Aorta (tissue), 5 donors: ENCODE measurements around the gene DSCAML1. TPM values are rescaled to one million over a fixed set of nuclear protein-coding genes. Genes with fewer than 3 reads are reported as not detected.

Source experiments
- ATAC-seq: fragments of 200-7000 bp; cut with Tn5 transposase; one replicate; pipeline ENCODE4 v1.9.1; 2022; ENCODE audit warnings: moderate library complexity; ENCODE audit not compliant: low FRiP score
- DNase-seq, 2 donors: peaks; one replicate each; pipeline ENCODE4 v3.0.0-alpha.2; 2020
- H3K27ac ChIP-seq, 2 donors: one replicate each; pipeline ENCODE4 v1.5.1; 2013; ENCODE audit warnings: low read length in 2 of 2, mild to moderate bottlenecking in 2 of 2, moderate library complexity in 2 of 2, control low read depth in 1 of 2, inconsistent platforms in 1 of 2, low read depth in 1 of 2
- H3K27me3 ChIP-seq, 2 donors: one replicate each; pipeline ENCODE4 v1.6.1; 2013; ENCODE audit warnings: control low read depth in 1 of 2, low read length in 1 of 2, mild to moderate bottlenecking in 1 of 2, moderate library complexity in 1 of 2; ENCODE audit not compliant: insufficient read depth in 2 of 2, control insufficient read depth in 1 of 2
- H3K36me3 ChIP-seq, 2 donors: one replicate each; pipeline ENCODE4 v1.6.1; 2013; ENCODE audit warnings: control low read depth in 1 of 2, low read length in 1 of 2, mild to moderate bottlenecking in 1 of 2; ENCODE audit not compliant: insufficient read depth in 2 of 2, control insufficient read depth in 1 of 2
- H3K4me1 ChIP-seq, 2 donors: one replicate each; pipeline ENCODE4 v1.6.1; 2013; ENCODE audit warnings: low read length in 2 of 2, control low read depth in 1 of 2, mild to moderate bottlenecking in 1 of 2, moderate library complexity in 1 of 2; ENCODE audit not compliant: insufficient read depth in 2 of 2, control insufficient read depth in 1 of 2
- H3K4me3 ChIP-seq, 2 donors: one replicate each; pipeline ENCODE4 v1.5.1; 2013; ENCODE audit warnings: low read length in 2 of 2, control low read depth in 1 of 2, mild to moderate bottlenecking in 1 of 2
- H3K9me3 ChIP-seq: one replicate; pipeline ENCODE4 v1.6.1; 2013; ENCODE audit warnings: mild to moderate bottlenecking, low read length; ENCODE audit not compliant: control insufficient read depth
- WGBS, 2 donors: extraction: QIAGEN DNeasy Blood & Tissue Kit; methylation state at CpG; one replicate each; pipeline ENCODE4 v1.1.7; 2013; 5-methylcytosine and 5-hydroxymethylcytosine counted together
- intact Hi-C, 2 donors: fragments of 100-400 bp; cut with DNase I; formaldehyde crosslinking; loops; one replicate each; pipeline versions ENCODE4 v1.14.2 to v1.15.0; 2022
- polyA plus RNA-seq, 2 donors: library from polyadenylated mRNA; stranded (reverse); fragments of 200-250 nt; gene quantifications; one replicate each; pipeline ENCODE4 v1.2.3, GENCODE V29; 2013
- total RNA-seq, 2 donors: library from RNA; stranded (reverse); fragmentation: NEBNext Ultra II Directional; extraction: Animal tissue kit (Norgen Biotek cat#: 25700); gene quantifications; one replicate each; pipeline ENCODE4 v1.2.1, GENCODE V29; 2021
- donor health status: healthy with polysubstance abuse.
- donor health status: Bipolar disorder and iron deficiency.
- donor health status: DM: no; HTN: no; CAD: no.
- donor health status: DM: no; HTN: no; CAD: no.
- donor health status: DM: yes; HTN: yes; CAD: no.

Gene DSCAML1
- total and polyA plus RNA-seq, 4 donors, result 0.13 to 2.2 (median 0.58) TPM; not detected in 1

DNA sequence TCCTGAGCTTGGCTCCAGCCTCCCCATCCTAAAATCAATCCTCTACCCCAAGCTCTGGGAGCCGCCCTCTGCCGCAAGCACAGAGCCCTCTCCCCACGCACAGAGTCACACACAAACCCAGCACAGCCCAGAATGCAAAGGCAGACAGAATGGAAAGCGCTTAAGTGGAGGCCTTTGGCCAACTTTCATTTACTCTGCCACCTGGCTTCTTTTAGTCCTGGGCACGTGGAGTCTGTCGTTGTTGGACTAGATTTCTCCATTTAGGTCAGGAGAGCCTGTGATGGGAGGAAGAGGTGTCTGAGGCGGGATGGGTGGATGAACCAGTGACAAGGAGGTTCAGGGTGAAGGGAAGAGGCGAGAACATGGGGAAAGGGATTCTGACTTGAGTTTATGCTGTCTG lies 191.7 kb downstream of the DSCAML1 start:
- Histone ChIP-seq H3K27me3 (no peaks in the 10 kb centered on the region), H3K27ac (no peak overlapping the region), H3K4me3 (no peak overlapping the region), H3K4me1 (no peaks in the 10 kb centered on the region), H3K36me3 (no peaks in the 10 kb centered on the region), H3K9me3 (no peaks in the 10 kb centered on the region)
- intact Hi-C loops, result no loop called here
- 81 to 88% methylated on average over 8 of the region's 8 CpGs for WGBS, 2 donors
- ATAC-seq (no peak), DNase-seq (no peak)

DNA sequence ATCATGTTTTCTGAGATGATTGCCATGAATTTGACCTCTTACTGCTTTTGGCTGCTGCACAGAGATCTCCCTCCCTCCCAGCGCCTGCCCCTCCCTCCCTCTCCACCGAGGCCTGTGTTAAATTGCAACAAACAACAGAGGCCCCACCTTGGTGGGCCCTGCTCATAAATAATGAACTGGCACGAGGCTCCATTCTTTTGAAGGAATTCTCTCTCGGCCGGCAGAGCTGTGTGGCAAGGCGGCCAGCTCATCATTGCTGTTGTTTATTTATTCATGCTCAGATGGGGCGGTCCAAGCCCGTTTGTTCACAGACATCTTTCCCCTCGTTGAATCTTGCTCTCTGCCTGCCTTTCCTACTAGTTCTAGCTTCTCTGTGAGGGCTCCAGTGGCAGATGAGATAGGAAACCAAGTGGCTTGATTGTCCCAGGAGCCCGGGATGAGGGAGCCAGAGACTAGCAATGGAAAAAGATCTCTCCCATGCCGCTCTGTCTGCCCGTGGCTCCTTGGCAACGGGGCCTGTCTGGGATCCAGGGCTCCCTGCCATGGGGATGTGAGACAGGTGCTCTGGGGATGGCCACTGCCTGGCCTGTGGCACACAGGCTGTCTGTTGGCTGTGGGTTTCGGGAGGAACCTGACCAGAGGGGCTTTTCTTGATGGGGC lies 192.6 kb downstream of the DSCAML1 start:
- DNase-seq (no peak), ATAC-seq (no peak)
- Histone ChIP-seq H3K27me3 (no peaks in the 10 kb centered on the region), H3K4me1 (no peaks in the 10 kb centered on the region), H3K4me3 (no peak overlapping the region), H3K36me3 (no peaks in the 10 kb centered on the region), H3K27ac (no peak overlapping the region), H3K9me3 (no peaks in the 10 kb centered on the region)
- WGBS, 2 donors, result 22 to 29% methylated on average over 14 of the region's 14 CpGs
- intact Hi-C loops, result no loop called here

DNA sequence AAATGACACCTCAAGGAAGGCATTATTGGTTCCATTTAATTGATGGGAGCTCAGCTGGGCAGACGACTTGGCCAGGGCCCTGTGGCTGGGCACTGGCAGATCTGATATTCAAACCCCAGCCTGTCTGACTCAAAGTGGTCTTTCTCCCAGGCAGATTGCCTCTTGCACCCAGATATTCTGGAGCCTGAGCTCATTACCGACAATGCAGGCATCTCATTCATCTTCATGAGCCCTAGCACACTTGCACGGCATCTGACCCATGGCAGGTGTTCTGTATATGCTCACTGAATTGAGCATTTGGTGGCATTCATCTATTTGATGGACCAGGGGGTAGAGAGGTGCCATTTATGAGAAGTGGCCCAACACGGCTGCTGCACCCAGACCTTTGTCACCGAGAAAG lies 193.1 kb downstream of the DSCAML1 start:
- DNase-seq (no peak), ATAC-seq (no peak)
- Histone ChIP-seq H3K4me3 (no peak overlapping the region), H3K4me1 (no peaks in the 10 kb centered on the region), H3K36me3 (no peaks in the 10 kb centered on the region), H3K9me3 (no peaks in the 10 kb centered on the region), H3K27me3 (no peaks in the 10 kb centered on the region), H3K27ac (no peak overlapping the region)
- intact Hi-C loops, result no loop called here
- WGBS, 2 donors, result 54 to 57% methylated on average over 5 of the region's 5 CpGs

DNA sequence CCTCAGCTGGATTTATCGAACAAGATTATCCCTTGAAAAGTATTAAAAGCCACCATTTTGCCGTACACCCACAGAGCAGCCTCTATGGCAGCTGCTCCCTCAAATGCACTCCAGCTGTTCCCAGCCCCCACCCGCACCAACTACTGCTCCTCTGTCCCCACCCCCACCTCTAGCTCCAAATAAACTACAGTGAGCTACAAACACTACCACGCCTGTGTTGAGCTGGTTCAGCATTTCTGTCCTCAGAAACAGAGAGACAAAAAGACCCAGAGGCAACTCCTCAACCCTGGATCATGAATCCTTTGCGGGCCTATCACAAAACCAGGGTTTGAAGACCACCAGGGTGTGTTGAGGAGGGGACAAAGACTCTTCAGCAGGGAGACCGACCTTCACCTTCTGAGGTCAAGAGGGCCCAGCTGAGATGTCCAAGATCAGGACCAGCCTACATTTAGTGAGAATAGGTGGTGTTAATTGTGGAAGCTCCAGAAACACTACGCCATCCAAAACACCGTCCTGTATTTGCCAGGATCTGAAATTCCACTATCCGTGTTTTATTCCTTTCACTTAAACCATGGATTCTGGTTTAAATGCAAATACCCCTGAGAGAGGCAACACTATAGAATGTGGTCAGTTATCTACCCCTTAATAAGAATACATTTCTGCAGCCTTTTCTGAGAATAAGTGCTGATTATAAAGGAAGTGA lies 195.9 kb downstream of the DSCAML1 start:
- intact Hi-C loops, result no loop called here
- DNase-seq, result no peak
- WGBS, 2 donors, result 68% methylated on average over 9 of the region's 9 CpGs
- H3K27ac ChIP-seq, result no peak overlapping the region
- H3K27me3 ChIP-seq, result no peaks in the 10 kb centered on the region
- no peak overlapping the region for H3K4me3 ChIP-seq
- H3K36me3 ChIP-seq, result no peaks in the 10 kb centered on the region
- no peaks in the 10 kb centered on the region for H3K4me1 ChIP-seq
- no peak for ATAC-seq
- H3K9me3 ChIP-seq, result no peaks in the 10 kb centered on the region

DNA sequence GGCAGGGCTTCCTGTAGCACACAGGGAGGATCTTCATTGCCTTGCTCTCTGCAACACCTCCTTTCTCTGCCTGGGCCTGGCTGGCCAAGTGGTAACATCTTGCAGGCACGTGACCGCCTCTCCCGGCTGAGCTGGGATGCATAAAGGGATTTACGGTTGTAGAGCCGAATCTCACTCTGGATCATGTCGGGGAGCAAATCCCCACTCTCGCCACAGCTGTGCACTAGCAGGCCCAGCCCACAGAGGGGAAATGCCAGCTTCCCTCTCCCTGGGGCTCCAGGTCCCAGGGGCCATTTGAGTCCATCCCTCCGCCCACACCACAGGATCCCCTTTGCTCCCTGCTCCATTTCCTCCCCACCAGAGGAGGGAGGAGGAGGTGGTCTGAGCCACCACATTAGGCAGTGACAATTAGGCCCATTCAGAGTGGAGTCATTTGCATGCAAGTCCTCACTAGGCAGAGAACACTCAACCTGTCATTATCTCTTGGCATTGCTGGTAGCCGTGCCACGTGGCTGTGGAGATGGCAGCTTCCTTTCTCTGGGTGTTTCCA lies 196.7 kb downstream of the DSCAML1 start:
- ATAC-seq (no peak), DNase-seq (no peak)
- Histone ChIP-seq H3K4me3 (no peak overlapping the region), H3K27me3 (no peaks in the 10 kb centered on the region), H3K27ac (no peak overlapping the region), H3K9me3 (no peaks in the 10 kb centered on the region), H3K4me1 (no peaks in the 10 kb centered on the region), H3K36me3 (no peaks in the 10 kb centered on the region)
- intact Hi-C loops, result no loop called here
- 18 to 19% methylated on average over 10 of the region's 10 CpGs for WGBS, 2 donors

DNA sequence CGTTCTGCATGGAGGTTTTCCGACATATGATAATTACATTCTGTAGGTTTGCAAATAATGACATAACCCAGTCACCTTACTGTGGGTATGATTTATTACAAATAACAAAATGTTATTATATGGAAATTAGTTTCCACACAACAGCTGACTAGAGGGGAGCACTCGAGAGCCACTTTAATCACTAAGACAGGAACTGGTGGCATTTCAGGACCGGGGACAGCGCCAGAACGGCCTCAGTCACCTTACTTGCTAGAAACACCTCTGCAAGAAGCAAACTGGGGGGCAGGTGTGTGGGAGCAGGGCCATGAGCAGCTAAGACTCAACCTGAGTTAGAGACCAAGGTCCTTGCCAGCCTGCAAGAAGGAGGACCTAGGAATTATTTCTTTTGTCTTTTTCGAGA lies 199.9 kb downstream of the DSCAML1 start:
- Histone ChIP-seq H3K4me1 (no peaks in the 10 kb centered on the region), H3K36me3 (no peaks in the 10 kb centered on the region), H3K27ac (no peak overlapping the region), H3K4me3 (no peak overlapping the region), H3K9me3 (no peaks in the 10 kb centered on the region), H3K27me3 (peaks cover 0 to 2% of the 10 kb centered on the region in 2 donors)
- ATAC-seq (no peak), DNase-seq (no peak)
- 42 to 43% methylated on average over 7 of the region's 7 CpGs for WGBS, 2 donors
- intact Hi-C loops, result no loop called here

DNA sequence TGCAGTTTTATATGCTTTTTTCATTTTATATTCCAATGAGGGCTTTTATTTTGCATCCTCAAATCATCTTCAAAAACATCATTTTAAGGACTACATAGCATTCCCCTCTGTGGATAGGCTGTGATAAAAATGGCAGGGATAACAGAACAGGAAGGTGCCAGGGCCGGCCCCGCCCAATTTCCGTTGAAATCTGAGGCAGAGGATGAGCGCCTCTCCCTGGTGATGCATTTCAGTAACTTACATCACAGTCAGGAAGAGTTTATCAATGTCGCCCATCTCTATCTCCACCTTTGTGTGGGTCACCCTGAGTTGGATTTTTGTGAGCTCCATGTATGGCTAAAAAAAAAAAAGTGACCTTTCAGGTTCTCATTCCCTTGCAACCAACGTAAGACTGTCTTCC lies 201.6 kb downstream of the DSCAML1 start:
- no peak for DNase-seq
- H3K36me3 ChIP-seq, result no peaks in the 10 kb centered on the region
- peaks cover 0 to 2% of the 10 kb centered on the region in 2 donors for H3K27me3 ChIP-seq
- H3K4me1 ChIP-seq, result no peaks in the 10 kb centered on the region
- intact Hi-C loops, result no loop called here
- H3K27ac ChIP-seq, result no peak overlapping the region
- no peak for ATAC-seq
- H3K4me3 ChIP-seq, result no peak overlapping the region
- H3K9me3 ChIP-seq, result no peaks in the 10 kb centered on the region
- 39 to 44% methylated on average over 6 of the region's 6 CpGs for WGBS, 2 donors

DNA sequence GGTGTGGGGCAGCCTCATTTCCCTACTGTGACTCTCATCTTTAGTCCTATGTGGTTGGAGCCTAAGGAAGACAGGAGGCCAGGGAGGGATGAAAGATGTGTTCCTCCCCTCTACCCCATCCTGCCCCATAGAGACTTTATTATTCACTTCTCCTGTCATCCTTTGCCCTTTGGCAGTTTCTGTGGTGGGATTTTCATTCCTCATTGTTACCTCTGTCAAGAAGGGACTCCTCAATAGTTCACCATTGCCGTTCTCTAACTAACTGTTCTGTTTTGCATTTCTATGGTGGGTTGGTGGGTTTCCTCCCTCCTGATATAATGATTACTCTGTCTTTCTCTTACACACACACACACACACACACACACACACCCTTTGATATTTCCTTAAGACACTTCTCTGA lies 202.3 kb downstream of the DSCAML1 start:
- peaks cover 0 to 2% of the 10 kb centered on the region in 2 donors for H3K27me3 ChIP-seq
- ATAC-seq (no peak), DNase-seq (no peak)
- 31 to 43% methylated on average over 1 of the region's 1 CpG for WGBS, 2 donors
- no peak overlapping the region for H3K27ac ChIP-seq
- no peaks in the 10 kb centered on the region for H3K9me3 ChIP-seq
- H3K36me3 ChIP-seq, result no peaks in the 10 kb centered on the region
- H3K4me3 ChIP-seq, result no peak overlapping the region
- intact Hi-C loops, result no loop called here
- H3K4me1 ChIP-seq, result no peaks in the 10 kb centered on the region

DNA sequence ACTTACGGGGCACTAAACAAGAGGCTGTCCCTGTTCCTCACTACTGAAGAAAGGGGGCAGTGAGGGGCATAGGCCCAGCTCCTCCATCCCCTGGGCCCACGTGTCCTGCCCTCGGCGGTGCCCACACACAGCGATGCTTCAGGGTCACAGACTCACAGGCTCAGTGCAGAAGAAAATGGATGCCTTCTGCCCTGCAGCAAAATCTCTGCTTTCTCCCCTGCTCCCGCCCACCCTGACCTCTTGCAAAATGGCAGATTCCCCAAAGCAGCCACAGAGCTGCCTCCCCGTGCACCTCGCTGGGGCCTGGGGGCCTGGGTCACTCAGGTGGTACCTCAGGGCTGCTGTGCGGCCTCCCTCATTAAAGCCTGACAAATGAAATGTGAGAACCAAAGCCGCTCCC lies 204.0 kb downstream of the DSCAML1 start:
- ATAC-seq, result no peak
- no peaks in the 10 kb centered on the region for H3K4me1 ChIP-seq
- H3K27me3 ChIP-seq, result peaks cover 0 to 2% of the 10 kb centered on the region in 2 donors
- no peaks in the 10 kb centered on the region for H3K36me3 ChIP-seq
- no peak overlapping the region for H3K4me3 ChIP-seq
- WGBS, 2 donors, result 79 to 81% methylated on average over 10 of the region's 10 CpGs
- no peaks in the 10 kb centered on the region for H3K9me3 ChIP-seq
- intact Hi-C loops, result no loop called here
- no peak overlapping the region for H3K27ac ChIP-seq
- no peak for DNase-seq
